Renal pelvis (tissue), 12 donors: Measurements from ENCODE around the gene PGR. TPM values are rescaled to one million over a fixed set of nuclear protein-coding genes. Genes with fewer than 3 reads are reported as not detected.

Experiments used
- DNase-seq: peaks from one replicate; pipeline ENCODE4 v3.0.0-alpha.2; 2013
- long read RNA-seq, 16 experiments: transcript quantifications; one replicate each; lab custom pipeline, GENCODE V29; 2026
- polyA plus RNA-seq, 3 donors: library from polyadenylated mRNA; unstranded; fragments of 120-200 nt; gene quantifications; one replicate each; pipeline ENCODE4 v1.2.1, GENCODE V29; 2013; ENCODE audit not compliant: insufficient read length in 3 of 3

PGR gene
- under 1 TPM in 2 of 3 donors, not detected in 1; 0.01 to 0.07 TPM for polyA plus RNA-seq
- long read RNA-seq, donor 1 = 0 reads
- long read RNA-seq, donor 2 = 0 reads
- long read RNA-seq, donor 3 = 0 reads
- long read RNA-seq, donor 4 = 0 reads
- long read RNA-seq, donor 5 = 0 reads
- long read RNA-seq, donor 6 = 0 reads
- long read RNA-seq, donor 7 = 0 reads
- long read RNA-seq, donor 8 = 0 reads
- long read RNA-seq, donor 9 = 0 reads
- long read RNA-seq, donor 10, full-length matches to known transcripts = 1 of 1 reads
- long read RNA-seq, donor 10, partial matches to known transcripts = 0 of 1 reads
- long read RNA-seq, donor 10, other reads (novel, unspliced or antisense) = 0 of 1 reads
- long read RNA-seq, donor 11 = 0 reads
- long read RNA-seq, donor 12 = 0 reads
- long read RNA-seq, donor 13 = 0 reads
- long read RNA-seq, donor 14 = 0 reads
- long read RNA-seq, donor 15 = 0 reads
- long read RNA-seq, donor 16 = 0 reads

GRCh38 chr11:101129203-101129943 is at the start of gene PGR:
Gene PGR (minus strand): TSS chr11:101129813. CDS start chr11:101129070, 743 bp downstream.
- DNase-seq = no peak

- no peak for DNase-seq
Measured at GRCh38 chr11:101176381-101176780, 46.8 kb upstream of the PGR start.

DNA sequence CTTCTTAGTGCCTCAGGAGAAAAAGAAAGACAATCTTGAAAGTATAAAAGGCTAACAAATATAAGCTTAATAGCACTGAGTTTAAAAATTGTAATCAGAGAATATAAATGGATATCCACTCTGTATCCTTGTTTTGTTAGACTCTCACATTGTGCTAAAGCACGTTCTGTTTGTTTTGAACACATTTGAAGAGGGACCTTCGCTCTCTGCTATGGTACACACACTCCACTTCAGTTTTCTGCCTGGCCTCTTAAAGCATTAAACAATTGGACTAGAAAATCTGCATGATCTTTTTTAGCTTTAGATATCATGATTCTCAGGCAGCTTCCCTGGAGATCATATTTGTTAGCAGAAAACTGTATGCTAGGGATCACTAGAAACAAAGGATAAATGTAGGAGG is 40.3 kb upstream of the PGR start:
- no peak for DNase-seq

- no peak for DNase-seq
Measured at GRCh38 chr11:101166038-101166437, 36.4 kb upstream of the PGR start.

DNA sequence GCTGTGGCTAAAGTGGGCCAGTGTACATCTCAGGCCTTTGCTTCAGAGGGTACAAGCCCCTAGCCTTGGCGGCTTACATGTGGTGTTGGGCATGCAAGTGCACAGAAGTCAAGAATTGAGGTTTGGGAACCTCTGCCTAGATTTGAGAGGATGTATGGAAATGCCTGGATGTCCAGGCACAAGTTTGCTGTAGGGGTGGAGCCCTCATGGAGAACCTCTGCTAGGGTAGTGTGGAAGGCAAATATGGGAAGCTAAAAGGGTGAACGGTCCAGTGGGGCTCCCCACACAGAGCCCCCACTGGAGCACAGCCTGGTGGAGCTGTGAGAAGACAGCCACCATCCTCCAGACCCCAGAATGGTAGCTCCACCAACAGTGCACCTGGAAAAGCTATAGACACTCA is 28.5 kb upstream of the PGR start:
- no peak for DNase-seq

DNA sequence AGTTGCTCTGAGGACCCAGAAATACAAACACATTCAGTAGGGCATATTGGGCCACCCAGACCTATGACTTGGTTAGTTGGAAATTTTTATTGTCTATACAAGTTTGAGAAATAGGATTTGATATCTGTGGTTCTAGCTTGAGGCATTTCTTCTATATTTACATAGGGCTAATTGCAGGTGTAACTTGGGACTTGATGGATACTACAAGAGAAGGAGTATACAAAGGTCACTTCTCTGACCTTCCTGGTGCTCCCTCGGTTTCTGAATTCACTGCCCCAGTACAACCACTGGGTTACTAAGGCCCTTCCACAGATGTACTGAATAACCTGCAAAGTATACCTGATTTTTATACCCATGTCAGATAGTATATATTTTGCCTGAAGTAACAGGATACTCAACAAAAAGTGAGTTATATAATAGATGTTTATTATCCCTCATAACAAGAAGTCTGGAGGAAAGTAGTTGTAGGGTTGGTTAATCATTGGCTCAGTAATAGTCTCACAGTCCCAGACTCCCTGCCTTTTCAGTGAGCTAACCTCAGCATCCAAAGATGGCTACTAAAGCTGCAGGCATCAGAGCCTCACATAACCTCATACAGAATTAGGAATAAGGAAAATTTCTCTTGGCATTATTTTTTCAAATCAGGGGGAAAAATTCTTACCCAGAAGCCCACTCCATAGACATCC is 8.8 kb upstream of the PGR start:
- no peak for DNase-seq

GRCh38 chr11:101133190-101133589 is 3.6 kb upstream of the PGR start:
- DNase-seq = no peak

DNA sequence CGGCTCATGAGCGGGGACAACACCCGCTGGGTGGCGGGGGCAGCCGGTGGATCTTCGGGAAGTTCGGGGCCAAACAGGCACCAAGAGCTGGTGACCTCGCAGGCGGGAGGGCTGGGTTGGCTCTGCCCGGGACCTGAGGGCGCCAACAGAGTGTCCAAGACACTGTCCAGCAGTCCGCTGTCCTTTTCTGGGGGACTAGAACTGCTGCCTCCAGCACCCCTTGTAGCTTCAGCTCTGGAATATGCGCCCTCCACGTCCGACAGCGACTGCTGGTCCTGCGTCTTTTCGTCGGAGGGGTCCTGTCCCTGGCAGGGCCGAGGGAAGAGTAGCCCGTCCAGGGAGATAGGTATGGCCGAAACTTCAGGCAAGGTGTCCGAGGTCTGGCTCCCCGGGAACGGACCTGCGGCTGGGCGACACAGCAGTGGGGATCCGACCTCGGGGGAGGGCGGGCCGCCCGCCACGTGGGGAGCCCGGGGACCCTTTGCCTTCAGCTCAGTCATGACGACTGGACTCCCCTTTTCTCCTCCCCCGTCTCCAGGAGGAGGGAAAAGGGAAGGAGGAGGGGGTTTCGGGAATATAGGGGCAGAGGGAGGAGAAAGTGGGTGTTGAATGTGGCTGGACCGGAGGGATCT is 926 bp downstream of the PGR start:
- no peak for DNase-seq

- no peak for DNase-seq
Measured at GRCh38 chr11:101127699-101128570, 1.7 kb downstream of the PGR start.

- no peak for DNase-seq
Measured at GRCh38 chr11:101127197-101127698, 2.4 kb downstream of the PGR start.

- DNase-seq = no peak
Measured at GRCh38 chr11:101126551-101127196, 2.9 kb downstream of the PGR start.

GRCh38 chr11:101115671-101116160 is 13.9 kb downstream of the PGR start:
- DNase-seq = no peak

DNA sequence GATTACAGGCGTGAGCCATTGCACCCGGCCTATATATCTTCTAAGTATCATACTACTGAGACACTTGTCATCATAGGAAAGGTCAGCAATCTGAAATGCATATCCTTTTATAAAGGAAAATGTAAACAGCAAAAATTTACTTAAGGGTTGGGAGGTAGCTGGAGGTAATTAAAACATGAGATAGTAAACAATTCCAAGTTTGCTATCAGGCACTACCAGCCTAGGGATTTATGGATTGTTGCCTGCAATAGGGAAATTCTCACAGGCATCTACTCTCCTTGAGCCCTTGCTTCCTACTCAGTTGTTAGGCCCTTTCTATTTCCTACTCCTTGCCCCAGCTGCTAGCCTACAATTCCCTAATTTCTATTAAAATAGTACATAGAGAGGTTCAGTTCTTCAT is 16.1 kb downstream of the PGR start:
- no peak for DNase-seq

DNA sequence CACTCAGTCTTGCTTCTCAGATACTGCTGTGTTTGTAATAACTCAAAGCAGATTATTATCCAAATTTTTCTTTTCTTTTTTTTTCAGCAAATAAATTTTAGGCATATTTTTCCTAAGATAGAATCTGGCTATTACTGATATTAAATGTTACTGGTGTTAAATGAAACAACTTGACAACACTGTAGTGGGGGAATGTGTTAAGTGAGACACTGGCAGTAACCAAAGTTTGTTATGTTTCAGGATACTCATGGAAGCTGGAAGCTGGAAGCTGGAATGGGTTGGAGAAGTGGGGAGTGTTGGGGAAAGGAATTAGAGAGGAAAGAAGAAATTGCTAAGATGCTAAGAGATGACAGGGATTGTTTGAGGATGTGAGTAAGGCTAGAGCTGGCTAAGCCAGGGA is 24.9 kb downstream of the PGR start:
- DNase-seq = no peak

DNA sequence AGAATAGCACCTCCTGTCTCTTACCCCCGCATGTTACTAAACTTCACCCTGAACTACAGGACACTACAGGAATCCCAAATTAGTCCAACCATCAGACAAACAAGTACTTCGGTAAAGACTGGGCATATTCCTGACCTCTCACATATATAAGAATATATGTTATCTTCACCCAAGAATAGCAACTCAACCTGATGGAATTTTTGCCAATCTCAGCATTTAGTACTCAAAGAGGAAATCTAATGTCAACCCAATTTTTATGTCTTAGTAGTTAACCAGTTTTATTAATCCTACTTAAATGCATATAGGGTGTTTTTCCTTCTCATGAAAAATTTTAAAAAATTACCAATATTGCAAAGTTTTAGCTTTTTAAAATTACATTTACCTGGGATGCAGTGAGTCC is 26.2 kb downstream of the PGR start:
- no peak for DNase-seq

GRCh38 chr11:101100601-101101000 is 29.0 kb downstream of the PGR start:
- no peak for DNase-seq

DNA sequence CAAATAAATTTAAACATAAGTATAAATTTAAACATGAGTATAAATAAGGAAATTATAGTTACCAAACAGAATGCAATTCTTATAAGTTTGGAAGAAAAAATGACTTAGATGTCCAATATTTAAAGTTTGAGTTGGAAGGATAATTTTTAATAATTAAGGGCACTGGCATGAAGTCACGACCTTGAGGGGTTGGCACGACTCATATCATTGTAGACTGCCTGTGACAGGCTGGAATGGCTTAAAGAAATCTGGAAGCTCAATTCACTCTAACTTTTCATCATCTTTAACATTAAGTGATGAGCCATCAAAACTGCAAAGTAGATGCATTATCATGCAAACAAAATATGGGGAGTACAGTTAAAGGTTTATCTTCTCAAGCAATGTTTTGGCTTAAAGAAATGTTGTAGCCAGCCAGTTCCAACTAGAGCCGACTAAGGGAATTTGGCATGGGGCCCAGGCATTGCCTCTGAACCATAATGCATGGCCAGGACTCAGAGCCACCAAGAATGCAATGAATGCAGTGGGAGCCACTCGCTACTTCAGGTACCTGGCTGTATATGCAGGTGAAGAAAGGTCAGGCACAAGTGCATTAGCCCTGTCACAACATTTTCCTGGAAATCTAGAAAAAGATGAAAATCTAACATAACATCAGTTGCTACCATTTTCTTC is 33.4 kb downstream of the PGR start:
- no peak for DNase-seq

DNA sequence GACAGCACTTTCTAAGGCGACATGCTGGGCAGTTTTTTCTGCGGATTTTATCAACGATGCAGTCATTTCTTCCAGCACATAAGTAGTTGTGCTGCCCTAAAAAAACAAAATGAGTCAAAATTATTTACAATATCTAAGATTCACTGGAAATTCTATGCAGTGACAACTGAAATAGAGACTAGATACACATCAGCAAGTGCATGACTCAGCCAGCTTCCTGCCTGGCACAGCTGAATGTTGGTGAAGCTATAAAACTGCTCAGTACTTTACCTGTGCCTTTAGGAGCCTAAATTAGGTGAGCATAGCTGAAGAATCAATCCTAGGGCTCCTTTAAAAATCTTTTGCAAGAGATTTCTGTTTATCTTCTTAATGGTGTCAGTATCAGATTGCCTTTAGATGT is 37.8 kb downstream of the PGR start:
- DNase-seq = no peak

GRCh38 chr11:101090679-101091270 is 38.8 kb downstream of the PGR start:
- DNase-seq = no peak
